Kidney epithelial cell (primary cell): Measurements from ENCODE around the gene SORL1. TPM values are rescaled to one million over a fixed set of nuclear protein-coding genes. Genes with fewer than 3 reads are reported as not detected.
"Not testable (repeated sequence)": the region's sequence is repeated elsewhere in the genome, so short reads cannot be mapped to it uniquely, and the experiment has no call there.

Experiments
- DNase-seq: peaks from one replicate; pipeline ENCODE4 v3.0.0-alpha.2; 2010; ENCODE audit warnings: low read depth
- H3K27me3 ChIP-seq: 2 replicates; pipeline ENCODE4 v1.6.0; 2011; ENCODE audit warnings: low read length; ENCODE audit not compliant: control insufficient read depth, insufficient read depth
- H3K36me3 ChIP-seq: 2 replicates; pipeline ENCODE4 v1.5.1; 2011; ENCODE audit warnings: low read length; ENCODE audit not compliant: control insufficient read depth, insufficient read depth
- H3K4me3 ChIP-seq: 2 replicates; pipeline ENCODE4 v1.5.1; 2011; ENCODE audit warnings: low read depth, mild to moderate bottlenecking, control low read depth, low read length
- CTCF ChIP-seq: IDR thresholded peaks from 2 replicates; pipeline ENCODE4 v1.5.1; 2011; ENCODE audit warnings: mild to moderate bottlenecking, moderate library complexity, low read length, control low read depth, inconsistent platforms; ENCODE audit not compliant: insufficient read depth, poor library complexity, severe bottlenecking
- total RNA-seq: library from RNA; depleted of rRNA; stranded (reverse); fragments of >200 nt; gene quantifications from 2 replicates; pipeline ENCODE4 v1.2.3, GENCODE V29; 2015

SORL1 gene
- total RNA-seq, 1 donor from 2014 or later: 4.1 TPM

- Histone ChIP-seq H3K36me3 (no peaks in the 10 kb centered on the region), H3K27me3 (no peaks in the 10 kb centered on the region), H3K4me3 (no peak overlapping the region)
- DNase-seq: no peak
- no peak for TF ChIP-seq CTCF
Measured at GRCh38 chr11:121631456-121631855, 179.3 kb downstream of the SORL1 start.

- TF ChIP-seq CTCF: no peak
- DNase-seq: no peak
- H3K27me3 ChIP-seq: no peaks in the 10 kb centered on the region
- no peaks in the 10 kb centered on the region for H3K36me3 ChIP-seq
- no peak overlapping the region for H3K4me3 ChIP-seq
Measured at GRCh38 chr11:121634273-121634672, 182.2 kb downstream of the SORL1 start.

GRCh38 chr11:121634889-121635288 lies 182.8 kb downstream of the SORL1 start:
- Histone ChIP-seq H3K27me3 (no peaks in the 10 kb centered on the region), H3K4me3 (no peak overlapping the region), H3K36me3 (no peaks in the 10 kb centered on the region)
- no peak for TF ChIP-seq CTCF
- DNase-seq: no peak

GRCh38 chr11:121636081-121636799 lies 184.1 kb downstream of the SORL1 start:
- H3K27me3 ChIP-seq: no peaks in the 10 kb centered on the region
- H3K36me3 ChIP-seq: no peaks in the 10 kb centered on the region
- no peak for DNase-seq
- TF ChIP-seq CTCF: no peak
- H3K4me3 ChIP-seq: no peak overlapping the region

- no peaks in the 10 kb centered on the region for H3K36me3 ChIP-seq
- H3K27me3 ChIP-seq: no peaks in the 10 kb centered on the region
- no peak for TF ChIP-seq CTCF
- DNase-seq: no peak
- H3K4me3 ChIP-seq: no peak overlapping the region
Measured at GRCh38 chr11:121636800-121637176, 184.7 kb downstream of the SORL1 start.

- not testable (repeated sequence) for H3K4me3 ChIP-seq, H3K27me3 ChIP-seq, DNase-seq, H3K36me3 ChIP-seq
Measured at GRCh38 chr11:121637587-121637986, 185.5 kb downstream of the SORL1 start.
